IMR-90 (cell line): ENCODE data around the gene ARID4B. TPM values are rescaled to one million over a fixed set of nuclear protein-coding genes. Genes with fewer than 3 reads are reported as not detected.

ENCODE experiments used
- ATAC-seq: fragments of 200-7000 bp; cut with Tn5 transposase; 2 replicates; pipeline ENCODE4 v1.9.1; 2020; ENCODE audit warnings: low read depth, mild to moderate bottlenecking, moderate library complexity
- BruUV-seq: library from RNA; stranded (reverse); fragments of 400-500 nt; replicated peaks from 2 replicates; lab custom pipeline; 2021; lab: Mats Ljungman, UMichigan
- CTCF ChIA-PET: fragments of 300-600 bp; formaldehyde crosslinking; extraction: SDS; loops from one replicate; lab custom pipeline; 2021; ENCODE audit warnings: antibody characterized with exemption; lab: Yijun Ruan, JAX
- POLR2A ChIA-PET: fragments of 300-600 bp; sonication (Branson Sonifier 250); formaldehyde crosslinking; loops from one replicate; lab custom pipeline; 2022; ENCODE audit warnings: antibody characterized with exemption; ENCODE audit not compliant: unreplicated experiment; lab: Charles Lee
- DNase-seq: peaks from one replicate; pipeline ENCODE4 v3.0.0; 2013
- H2AFZ ChIP-seq: replicated peaks from 2 replicates; pipeline ENCODE3; 2013; ENCODE audit warnings: low read length, mild to moderate bottlenecking; ENCODE audit not compliant: poor library complexity
- H2AK5ac ChIP-seq: 2 replicates; pipeline ENCODE4 v1.6.1; 2013; ENCODE audit warnings: low read depth, low read length, inconsistent platforms
- H2AK9ac ChIP-seq: replicated peaks from 2 replicates; pipeline ENCODE3; 2013; ENCODE audit warnings: mild to moderate bottlenecking, low read depth, low read length, moderate library complexity; ENCODE audit not compliant: poor library complexity
- H2BK120ac ChIP-seq: 2 replicates; pipeline ENCODE4 v1.6.1; 2013; ENCODE audit warnings: low read depth, low read length, inconsistent platforms
- H2BK15ac ChIP-seq: 3 replicates; pipeline ENCODE4 v1.6.1; 2013; ENCODE audit warnings: low read depth, low read length, inconsistent platforms
- H2BK20ac ChIP-seq: 2 replicates; pipeline ENCODE4 v1.6.1; 2013; ENCODE audit warnings: low read depth, mild to moderate bottlenecking, inconsistent platforms, low read length, moderate library complexity
- H2BK5ac ChIP-seq: 2 replicates; pipeline ENCODE4 v1.6.1; 2013; ENCODE audit warnings: mild to moderate bottlenecking, low read depth, low read length, inconsistent platforms; ENCODE audit not compliant: poor library complexity, severe bottlenecking
- H3K14ac ChIP-seq: replicated peaks from 2 replicates; pipeline ENCODE4 v1.6.1; 2013; ENCODE audit warnings: low read depth, low read length, inconsistent platforms
- H3K18ac ChIP-seq: 2 replicates; pipeline ENCODE4 v1.6.1; 2013; ENCODE audit warnings: low read depth, low read length, control low read depth
- H3K23ac ChIP-seq: 2 replicates; pipeline ENCODE4 v1.6.1; 2013; ENCODE audit warnings: low read depth, low read length, inconsistent platforms
- H3K27ac ChIP-seq: 2 replicates; pipeline ENCODE4 v1.5.1; 2013; ENCODE audit warnings: mild to moderate bottlenecking, control low read depth, low read length; ENCODE audit not compliant: insufficient read depth
- H3K27me3 ChIP-seq: 2 replicates; pipeline ENCODE4 v1.6.1; 2013; ENCODE audit warnings: low read length; ENCODE audit not compliant: control insufficient read depth, insufficient read depth
- H3K36me3 ChIP-seq: 2 replicates; pipeline ENCODE4 v1.6.1; 2013; ENCODE audit warnings: low read length, mixed read lengths; ENCODE audit not compliant: control insufficient read depth, insufficient read depth
- H3K4ac ChIP-seq: 2 replicates; pipeline ENCODE4 v1.6.1; 2013; ENCODE audit warnings: low read depth, low read length, inconsistent platforms
- H3K4me1 ChIP-seq: 2 replicates; pipeline ENCODE4 v1.6.1; 2013; ENCODE audit warnings: low read length, mixed read lengths; ENCODE audit not compliant: control insufficient read depth, insufficient read depth
- H3K4me2 ChIP-seq: 2 replicates; pipeline ENCODE4 v1.6.1; 2013; ENCODE audit warnings: low read depth, mild to moderate bottlenecking, control low read depth, low read length, moderate library complexity
- H3K4me3 ChIP-seq: 2 replicates; pipeline ENCODE4 v1.5.1; 2013; ENCODE audit warnings: low read depth, mild to moderate bottlenecking, control low read depth, low read length, moderate library complexity; ENCODE audit not compliant: insufficient read depth
- H3K56ac ChIP-seq: 2 replicates; pipeline ENCODE4 v1.6.1; 2013; ENCODE audit warnings: low read length, inconsistent platforms; ENCODE audit not compliant: insufficient read depth; ENCODE audit errors: extremely low read depth
- H3K79me1 ChIP-seq, 2 experiments: 2 replicates each; pipeline ENCODE4 v1.6.1; 2013; ENCODE audit warnings: low read length in 2 of 2, inconsistent platforms in 1 of 2, low read depth in 1 of 2
- H3K9ac ChIP-seq: 2 replicates; pipeline ENCODE4 v1.6.1; 2013; ENCODE audit warnings: low read depth, low read length, control low read depth
- H3K9me1 ChIP-seq: 2 replicates; pipeline ENCODE4 v1.6.1; 2013; ENCODE audit warnings: low read length, inconsistent platforms; ENCODE audit not compliant: insufficient read depth
- H3K9me3 ChIP-seq: 2 replicates; pipeline ENCODE4 v1.6.1; 2013; ENCODE audit warnings: low read length; ENCODE audit not compliant: control insufficient read depth, insufficient read depth
- H4K20me1 ChIP-seq: 2 replicates; pipeline ENCODE4 v1.6.1; 2013; ENCODE audit warnings: low read length, inconsistent platforms; ENCODE audit not compliant: insufficient read depth
- H4K5ac ChIP-seq: 2 replicates; pipeline ENCODE4 v1.6.1; 2013; ENCODE audit warnings: mild to moderate bottlenecking, low read depth, low read length, control low read depth
- H4K8ac ChIP-seq, 2 experiments: 2 replicates each; pipeline ENCODE4 v1.6.1; 2013; ENCODE audit warnings: low read depth in 2 of 2, low read length in 2 of 2, control low read depth in 1 of 2, inconsistent platforms in 1 of 2
- H4K91ac ChIP-seq: 2 replicates; pipeline ENCODE4 v1.6.1; 2013; ENCODE audit warnings: low read depth, low read length, inconsistent platforms; ENCODE audit not compliant: insufficient read depth
- BHLHE40 ChIP-seq: fragments of 150-350 bp; IDR thresholded peaks from 2 replicates; pipeline ENCODE4 v1.6.1; 2016; ENCODE audit warnings: mild to moderate bottlenecking, low read depth, low read length
- CEBPB ChIP-seq: IDR thresholded peaks from 2 replicates; pipeline ENCODE4 v1.6.1; 2012; ENCODE audit warnings: low read depth, low read length, improper control_type of control experiment
- CHD1 ChIP-seq: IDR thresholded peaks from 2 replicates; pipeline ENCODE4 v1.6.1; 2012; ENCODE audit warnings: low read depth, low read length, improper control_type of control experiment
- CTCF ChIP-seq: conservative IDR thresholded peaks from 2 replicates; pipeline ENCODE4 v1.5.1; 2012; ENCODE audit warnings: mild to moderate bottlenecking, low read depth, low read length, improper control_type of control experiment
- ELK1 ChIP-seq: fragments of 150-350 bp; IDR thresholded peaks from 2 replicates; pipeline ENCODE4 v1.6.1; 2016; ENCODE audit warnings: low read depth, mild to moderate bottlenecking, low read length, moderate library complexity, borderline replicate concordance
- FOS ChIP-seq: fragments of 150-350 bp; IDR thresholded peaks from 2 replicates; pipeline ENCODE4 v1.6.1; 2016; ENCODE audit warnings: low read depth, low read length
- MAFK ChIP-seq: IDR thresholded peaks from 2 replicates; pipeline ENCODE4 v1.6.1; 2012; ENCODE audit warnings: low read depth, low read length, improper control_type of control experiment
- MAZ ChIP-seq: IDR thresholded peaks from 2 replicates; pipeline ENCODE4 v1.6.1; 2012; ENCODE audit warnings: low read depth, mild to moderate bottlenecking, low read length, improper control_type of control experiment, moderate library complexity, borderline replicate concordance
- MXI1 ChIP-seq: IDR thresholded peaks from 2 replicates; pipeline ENCODE4 v1.6.1; 2012; ENCODE audit warnings: low read depth, mild to moderate bottlenecking, low read length, moderate library complexity, borderline replicate concordance
- NFE2L2 ChIP-seq: fragments of 150-350 bp; IDR thresholded peaks from 2 replicates; pipeline ENCODE4 v1.6.1; 2016; ENCODE audit warnings: low read depth, mild to moderate bottlenecking, low read length
- POLR2A ChIP-seq: IDR thresholded peaks from 2 replicates; pipeline ENCODE4 v1.6.1; 2012; ENCODE audit warnings: mild to moderate bottlenecking, low read depth, low read length
- RAD21 ChIP-seq: IDR thresholded peaks from 2 replicates; pipeline ENCODE4 v1.6.1; 2012; ENCODE audit warnings: low read length, improper control_type of control experiment
- USF2 ChIP-seq: fragments of 150-350 bp; IDR thresholded peaks from 2 replicates; pipeline ENCODE4 v1.6.1; 2017; ENCODE audit warnings: mild to moderate bottlenecking, antibody characterized with exemption, low read length, low read depth
- WGBS, 2 experiments: methylation state at CpG; one replicate each; pipeline versions ENCODE4 v1.1.5 to v1.1.7; 2013; ENCODE audit warnings: missing lambda C conversion rate in 2 of 2; ENCODE audit not compliant: insufficient read length in 1 of 2; ENCODE audit errors: extremely low coverage in 2 of 2; 5-methylcytosine and 5-hydroxymethylcytosine counted together
- dilution Hi-C: fragments of 300-500 bp; cut with HindIII; formaldehyde crosslinking; loops from one replicate; pipeline ENCODE4 v1.14.3; 2018; ENCODE audit warnings: low sequenced_read_pairs; ENCODE audit not compliant: unreplicated experiment
- in situ Hi-C: fragments of 300-500 bp; cut with MboI; formaldehyde crosslinking; loops from 3 replicates; pipeline ENCODE4 v1.14.3; 2019; ENCODE audit warnings: low sequenced_read_pairs, inconsistent platforms, mixed read lengths
- intact Hi-C: fragments of 100-400 bp; cut with micrococcal nuclease; formaldehyde crosslinking; loops from 2 replicates; pipeline ENCODE4 v1.10.0; 2022
- polyA plus RNA-seq, 3 experiments: library from polyadenylated mRNA; depleted of rRNA; stranded (reverse); fragments of >200 nt; gene quantifications; 2 replicates each; pipeline ENCODE4 v1.2.3, GENCODE V29; 2012; ENCODE audit warnings: low replicate concordance in 1 of 3
- total RNA-seq: library from RNA; depleted of rRNA; stranded (reverse); fragments of >200 nt; gene quantifications from 2 replicates; pipeline ENCODE4 v1.2.3, GENCODE V29; 2012

ARID4B gene
- total and polyA plus RNA-seq, 2 of the 4 experiments (the other 2 are of a cell fraction): 8.5 to 16.0 TPM

GRCh38 chr1:235128456-235129328, 199.3 kb downstream of the ARID4B start, which contains the start of gene TOMM20:
Gene TOMM20 (minus strand): TSS chr1:235128837. CDS start chr1:235128715, 122 bp downstream.
- H4K91ac ChIP-seq: peak within 1 kb of the TSS; percentile 89
- 0 out of 2 replicates have a peak, but pooled peaks cover 1% of the 10 kb centered on the region for H3K4me1 ChIP-seq
- peak within 1 kb of the TSS; percentile 73 for H3K4me3 ChIP-seq
- H3K18ac ChIP-seq: peak within 1 kb of the TSS; percentile 74
- peaks cover 43% of the 10 kb centered on the region for H4K20me1 ChIP-seq
- H3K9ac ChIP-seq: peak within 1 kb of the TSS; percentile 88
- peaks cover 9% of the 10 kb centered on the region for H3K36me3 ChIP-seq
- peak within 1 kb of the TSS; percentile 75 to 98 for H4K8ac ChIP-seq
- peak within 1 kb of the TSS; percentile 99 for H3K4me2 ChIP-seq
- H2BK120ac ChIP-seq: peak within 1 kb of the TSS; percentile 50
- CTCF ChIA-PET: no interaction called here
- H3K27ac ChIP-seq: peak within 1 kb of the TSS; percentile 87
- H3K23ac ChIP-seq: peak within 1 kb of the TSS; percentile 87
- ATAC-seq: peak; percentile 99
- H3K27me3 ChIP-seq: no peaks in the 10 kb centered on the region
- BruUV-seq: no TSS peak
- intact Hi-C loops: no loop called here
- H3K9me1 ChIP-seq: no peaks in the 10 kb centered on the region; the same call in 1 of the 2 replicates
- POLR2A ChIA-PET: interaction anchor here (0.5 to 0.7 kb wide), 2 partner anchors 507 to 1450 kb away, joined by 3 to 4 read pairs; no protein-coding TSS in a partner anchor
- peak within 1 kb of the TSS; percentile 93 for H2BK5ac ChIP-seq
- 0 out of 2 replicates have a peak within 1 kb of the TSS, but pooled peaks have one; percentile 53 for H2BK20ac ChIP-seq
- peak within 1 kb of the TSS; percentile 97 for H4K5ac ChIP-seq
- peaks cover 0 to 10% of the 10 kb centered on the region in 2 experiments; a peak in 2 of 4 replicates for H3K79me1 ChIP-seq
- dilution Hi-C loops: no loop called here
- peak within 1 kb of the TSS; percentile 96 for H2AK9ac ChIP-seq
- peak within 1 kb of the TSS; percentile 78 for H3K56ac ChIP-seq
- H2BK15ac ChIP-seq: peak within 1 kb of the TSS; percentile 69; the same call in 1 of the 3 replicates
- peak within 1 kb of the TSS; percentile 76 for H2AK5ac ChIP-seq
- H3K14ac ChIP-seq: peak within 1 kb of the TSS; percentile 97
- in situ Hi-C loops: no loop called here
- H3K9me3 ChIP-seq: no peaks in the 10 kb centered on the region
- 0% methylated on average over 52 of the region's 67 CpGs; no CpG with 5 or more reads in 1 of the 2 experiments for WGBS, 2 experiments
- H3K4ac ChIP-seq: peak within 1 kb of the TSS; percentile 91
- DNase-seq: peak; percentile 99
- peak within 1 kb of the TSS; percentile 97 for H2AFZ ChIP-seq
- TF ChIP-seq NFE2L2 (no peak), FOS (no peak), BHLHE40 (peak; percentile 99), USF2 (peak; percentile 94), RAD21 (no peak), POLR2A (peak; percentile 93), MXI1 (peak; percentile 95), ELK1 (peak; percentile 46; the same call in 1 of the 2 replicates), MAFK (0 out of 2 replicates have a peak, but pooled peaks have one; percentile 14), CHD1 (peak; percentile 74; the same call in 1 of the 2 replicates), CEBPB (peak; percentile 28; the same call in 1 of the 2 replicates), MAZ (0 out of 2 replicates have a peak, but pooled peaks have one; percentile 43), CTCF (no peak)
